Epithelial cell of prostate (primary cell): Measurements from ENCODE around the gene OPRM1.

Source experiments
- DNase-seq: peaks from one replicate; pipeline ENCODE4 v3.0.0-alpha.2; 2011; ENCODE audit warnings: low read depth, low spot score
- H3K27ac ChIP-seq: fragments of 450-650 bp; 2 replicates; pipeline ENCODE4 v1.5.1; 2017; ENCODE audit warnings: mild to moderate bottlenecking

Gene OPRM1

DNA sequence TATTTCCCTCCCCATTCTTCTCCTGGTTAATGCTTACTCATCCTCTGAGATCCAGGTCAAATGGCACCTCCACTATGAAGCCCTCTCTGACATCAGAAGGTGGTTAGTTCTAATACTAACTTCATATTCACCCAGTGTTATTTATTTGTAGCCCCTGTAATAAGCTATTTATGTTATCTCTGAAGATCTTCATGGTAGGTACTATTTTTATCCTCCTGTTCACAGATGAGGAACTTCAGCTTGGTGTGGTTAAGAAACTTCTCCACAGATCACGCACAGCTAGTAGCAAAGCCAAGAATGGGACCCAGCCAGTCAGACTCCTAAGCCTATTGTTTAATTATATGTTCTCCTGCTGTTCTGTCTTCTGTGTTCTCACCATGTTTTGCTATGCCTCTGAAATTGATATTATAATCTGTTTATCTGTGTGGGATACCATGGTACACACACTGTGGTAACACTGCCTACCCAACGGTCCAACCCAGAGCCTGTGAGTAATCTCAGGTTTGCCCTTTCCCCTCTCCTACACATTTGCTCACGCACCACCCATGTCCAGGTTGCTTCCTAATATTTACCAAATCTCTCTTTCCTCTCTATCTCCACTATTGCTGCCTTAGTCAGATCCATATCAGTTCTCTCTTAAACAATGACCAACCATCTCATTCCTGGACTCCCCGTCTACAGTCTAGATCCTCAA, 219.2 kb downstream of the OPRM1 start:
- no peak overlapping the region for H3K27ac ChIP-seq
- no peak for DNase-seq

DNA sequence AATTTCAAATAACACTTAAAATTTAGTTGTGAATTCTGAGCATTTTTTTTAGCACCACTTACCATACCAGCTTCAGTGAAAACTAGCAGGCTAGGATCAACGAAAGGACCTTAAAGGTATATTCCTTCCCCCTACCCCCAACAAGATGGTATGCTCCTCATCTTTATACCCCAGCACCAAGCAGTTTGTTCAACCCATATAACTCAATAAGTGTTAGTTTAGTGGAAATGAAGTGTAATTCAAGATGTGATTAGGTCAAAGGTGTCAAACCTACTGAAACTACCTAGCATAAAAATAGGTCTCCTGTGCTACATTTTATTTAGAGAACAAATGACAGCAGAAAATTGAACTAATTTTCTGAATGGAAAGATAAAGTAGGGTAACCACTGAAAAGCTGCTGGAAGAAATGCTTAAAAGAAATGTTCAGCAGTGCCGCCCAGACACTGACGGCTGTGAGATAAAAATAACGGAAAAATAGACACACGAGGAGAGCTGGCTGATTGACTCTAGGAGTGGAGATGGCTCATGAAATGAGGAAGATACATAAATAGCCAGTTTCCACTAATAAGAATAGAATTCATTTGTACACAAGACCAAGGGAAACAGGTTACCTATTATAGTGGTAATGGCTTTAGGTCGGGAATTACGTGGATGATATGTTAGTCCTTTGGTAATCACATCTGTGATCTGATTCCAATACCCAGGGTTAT, 222.8 kb downstream of the OPRM1 start:
- no peak for DNase-seq
- no peak overlapping the region for H3K27ac ChIP-seq

- no peak overlapping the region for H3K27ac ChIP-seq
- no peak for DNase-seq
These were observed 227.6 kb downstream of the OPRM1 start for GRCh38 chr6:154266560-154267099.

DNA sequence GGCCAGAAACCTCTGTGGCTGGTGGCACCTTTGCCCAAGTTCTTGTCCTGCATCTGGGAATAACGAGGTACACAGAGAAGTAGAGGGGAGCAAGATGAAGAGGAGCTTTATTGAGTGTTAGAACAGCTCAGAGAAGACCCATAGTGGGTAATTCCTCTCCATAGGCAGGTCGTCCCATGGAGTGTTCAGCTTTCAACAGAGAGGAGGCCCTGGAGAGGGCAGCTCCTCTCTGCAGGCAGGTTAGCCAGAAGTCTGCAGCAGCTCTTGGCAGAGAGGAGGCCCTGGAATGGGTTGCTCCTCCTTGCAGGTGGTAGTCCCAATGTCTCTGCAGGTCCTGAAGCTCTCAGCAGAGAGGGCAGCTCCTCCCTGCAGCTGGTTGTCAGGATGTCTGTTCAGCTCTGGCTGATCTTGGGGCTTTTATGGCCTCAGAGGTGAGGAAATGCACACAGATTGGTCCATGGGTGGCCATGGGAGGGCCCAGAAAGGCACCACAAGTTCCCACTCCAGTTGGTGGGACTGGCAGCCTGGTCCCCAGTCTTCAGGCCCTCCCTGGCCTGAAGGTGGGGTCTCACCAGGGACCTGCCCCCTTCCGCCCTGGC, 228.6 kb downstream of the OPRM1 start:
- DNase-seq: no peak
- H3K27ac ChIP-seq: no peak overlapping the region

DNA sequence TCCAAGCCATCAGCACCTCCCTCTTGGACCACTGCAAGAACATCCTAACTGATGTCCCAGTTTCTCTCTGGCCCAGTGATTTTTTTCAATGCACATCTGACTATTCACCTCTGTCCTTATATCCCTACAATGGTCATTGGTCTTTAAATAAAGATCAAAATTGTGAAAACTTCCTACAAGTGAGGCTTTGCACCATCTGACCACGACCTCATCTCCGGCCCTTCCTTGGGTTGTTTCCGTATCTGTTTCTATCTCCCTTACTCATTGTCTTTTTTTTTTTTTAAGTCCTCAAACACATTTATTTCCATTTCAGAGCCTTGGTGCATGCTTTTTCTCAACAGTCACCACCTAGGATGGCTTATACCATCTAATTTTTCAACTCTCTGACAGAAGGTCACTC, 229.4 kb downstream of the OPRM1 start:
- no peak for DNase-seq
- H3K27ac ChIP-seq: no peak overlapping the region

DNA sequence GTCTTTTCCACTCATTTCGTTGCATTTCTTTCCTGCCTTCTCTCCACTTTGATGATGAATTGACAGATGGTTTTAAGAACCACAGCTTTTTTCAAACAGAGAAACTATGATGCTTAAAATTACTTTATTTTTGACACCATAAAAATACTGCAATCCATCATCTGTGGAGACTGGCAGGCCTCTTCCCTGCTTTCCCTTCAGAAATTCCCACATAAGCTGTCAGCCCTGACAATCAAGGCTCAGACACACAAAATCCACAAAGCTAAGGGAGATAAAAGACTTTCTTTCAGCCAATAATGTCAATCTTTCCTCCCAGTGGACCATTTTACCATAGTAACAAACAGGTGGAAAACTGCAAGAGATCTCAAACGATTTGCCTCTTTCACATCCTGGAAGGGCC, 235.1 kb downstream of the OPRM1 start:
- no peak overlapping the region for H3K27ac ChIP-seq

GRCh38 chr6:154276810-154277628, 238.0 kb downstream of the OPRM1 start:
- no peak overlapping the region for H3K27ac ChIP-seq
- DNase-seq: no peak

More for the DNA sequence above, 235.1 kb downstream of the OPRM1 start:
- no peak for DNase-seq

DNA sequence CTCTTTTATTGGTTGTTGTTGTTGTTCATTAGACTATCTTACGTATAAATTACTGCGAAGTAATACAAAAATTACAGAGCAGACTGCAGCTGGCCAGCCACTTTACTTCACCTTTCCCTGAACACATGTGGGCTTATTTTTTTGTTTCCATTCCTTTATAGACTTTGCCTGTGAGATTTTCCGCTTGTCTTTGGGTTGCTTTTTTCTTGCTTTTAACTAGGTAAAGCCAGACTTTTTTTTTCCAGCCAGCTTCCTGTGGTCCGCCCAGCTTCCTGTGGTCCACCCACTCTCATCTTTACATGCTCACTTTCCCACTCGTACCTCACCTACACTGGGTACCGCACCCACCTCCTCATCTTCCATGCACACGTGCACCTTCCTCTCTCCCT, 238.6 kb downstream of the OPRM1 start:
- DNase-seq: no peak

DNA sequence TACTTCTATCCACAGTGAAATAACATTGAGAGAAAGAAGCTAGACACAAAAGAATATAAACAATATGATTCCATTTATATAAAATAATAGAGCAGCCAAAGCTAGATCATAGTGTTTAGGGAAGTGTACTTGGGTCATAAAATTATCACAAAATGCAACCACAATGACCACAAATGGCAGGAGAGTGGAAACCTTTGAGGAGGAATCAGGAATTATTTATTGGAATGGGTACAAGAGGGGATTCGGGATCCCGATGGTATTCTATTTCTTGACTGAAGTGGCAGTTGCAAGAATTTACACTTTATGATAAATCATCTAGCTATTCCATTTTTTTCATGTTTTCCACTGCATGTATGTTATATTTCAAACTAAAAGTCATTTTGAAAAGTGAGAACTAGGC, 241.5 kb downstream of the OPRM1 start:
- DNase-seq: no peak
- no peak overlapping the region for H3K27ac ChIP-seq

More for the DNA sequence above, 238.6 kb downstream of the OPRM1 start:
- H3K27ac ChIP-seq: no peak overlapping the region

GRCh38 chr6:154284313-154284853, 245.3 kb downstream of the OPRM1 start:
- DNase-seq: no peak
- H3K27ac ChIP-seq: no peak overlapping the region

- DNase-seq: no peak
- H3K27ac ChIP-seq: no peak overlapping the region
These were observed 246.8 kb downstream of the OPRM1 start for GRCh38 chr6:154285826-154286225.

DNA sequence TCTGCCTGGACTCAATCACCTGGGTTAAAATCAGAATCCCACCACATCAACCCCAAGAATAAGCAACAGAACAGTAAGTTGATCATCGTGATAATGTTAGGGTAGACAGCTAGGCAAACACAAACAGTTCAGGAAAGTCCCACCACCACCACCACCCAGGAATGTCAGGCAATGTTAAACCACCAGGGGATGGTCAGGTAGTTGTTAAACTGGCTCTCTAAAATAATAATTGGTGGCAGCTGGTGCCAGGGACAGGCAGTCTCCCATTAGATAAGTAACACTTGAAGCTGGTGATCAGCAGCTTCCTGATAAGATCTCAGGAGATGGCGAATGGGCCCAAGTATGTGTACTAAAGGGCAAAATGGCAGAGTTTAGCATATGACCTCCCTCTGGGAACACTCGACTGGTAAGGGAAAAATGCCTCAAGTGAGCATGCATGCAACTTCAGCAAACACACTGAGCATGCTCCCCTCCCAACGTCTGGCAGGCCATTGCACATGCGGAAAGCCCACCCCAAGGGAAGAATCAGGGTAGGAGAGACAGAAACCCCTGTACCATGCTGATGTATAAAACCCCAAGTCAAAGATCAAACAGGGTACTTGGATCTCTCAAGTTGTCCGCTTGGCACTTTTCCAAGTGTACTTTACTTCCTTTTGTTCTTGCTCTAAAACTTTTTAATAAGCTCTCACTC, 250.9 kb downstream of the OPRM1 start:
- no peak for DNase-seq
- no peak overlapping the region for H3K27ac ChIP-seq

GRCh38 chr6:154292066-154292465, 253.0 kb downstream of the OPRM1 start:
- no peak for DNase-seq
- H3K27ac ChIP-seq: peak overlapping the region; percentile 80

DNA sequence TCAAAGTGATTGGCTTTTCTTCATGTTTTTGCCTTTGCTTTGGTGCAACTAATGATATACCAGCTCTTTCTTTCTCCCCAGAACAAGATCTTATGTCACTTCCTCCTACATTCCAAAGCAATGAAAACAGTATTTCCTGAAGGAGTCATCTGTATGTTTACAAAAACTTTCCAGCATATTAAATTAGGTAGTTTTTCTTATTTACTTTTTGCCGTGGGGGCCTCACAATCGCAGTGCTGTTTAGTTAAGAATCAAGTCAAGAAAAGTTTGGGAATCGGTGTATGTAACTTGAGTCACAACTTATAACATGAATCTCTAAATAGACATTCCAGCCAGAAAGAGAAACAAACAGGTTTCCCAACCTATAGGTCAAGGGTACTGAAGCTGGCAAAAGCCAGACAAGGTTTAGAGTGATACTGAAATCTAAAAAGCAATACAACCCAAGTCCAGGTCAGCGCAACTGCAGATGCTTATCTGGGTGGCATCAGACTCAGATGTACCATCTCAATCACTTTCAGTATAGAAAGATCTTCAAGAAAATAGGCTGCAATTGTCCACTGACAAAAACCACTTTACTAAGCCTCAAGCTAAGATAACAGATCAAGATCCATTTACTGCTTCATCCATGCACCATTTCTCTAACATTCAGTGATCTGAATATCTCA, 253.9 kb downstream of the OPRM1 start:
- peak overlapping the region; percentile 80 for H3K27ac ChIP-seq
- DNase-seq: no peak

DNA sequence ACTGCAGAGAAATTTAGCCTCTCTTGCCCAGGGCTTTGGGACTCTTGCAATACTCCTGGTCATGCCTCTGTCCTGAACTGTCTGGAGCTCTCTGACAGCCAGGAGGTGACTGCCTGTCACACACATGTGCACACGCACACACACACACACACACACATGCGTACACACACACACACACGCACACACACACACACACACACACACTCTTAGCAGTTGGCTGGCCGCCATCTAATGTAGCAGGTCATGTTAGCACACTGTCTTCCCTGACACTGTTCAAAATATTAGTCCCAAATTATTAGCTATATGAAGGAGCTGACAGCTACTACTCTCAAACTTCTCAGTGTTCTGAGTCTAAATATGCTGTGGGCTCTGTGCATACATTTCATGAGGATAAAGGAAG, 256.7 kb downstream of the OPRM1 start:
- no peak overlapping the region for H3K27ac ChIP-seq
- no peak for DNase-seq
